CD4-positive, alpha-beta T cell (primary cell): ENCODE measurements around the gene SYNE1. TPM values are rescaled to one million over a fixed set of nuclear protein-coding genes. Genes with fewer than 3 reads are reported as not detected.

ENCODE experiments used
- ATAC-seq: fragments of 200-7000 bp; cut with Tn5 transposase; one replicate; pipeline ENCODE4 v1.10.0; 2022; ENCODE audit warnings: mild to moderate bottlenecking; ENCODE audit not compliant: poor library complexity
- CTCF ChIA-PET: fragments of 350-600 bp; sonication (Branson Sonifier 250); formaldehyde crosslinking; loops from one replicate; lab custom pipeline; 2021; ENCODE audit warnings: antibody characterized with exemption, inconsistent platforms; lab: Charles Lee
- POLR2A ChIA-PET: fragments of 350-600 bp; sonication (Branson Sonifier 250); formaldehyde crosslinking; loops from one replicate; lab custom pipeline; 2021; ENCODE audit warnings: antibody characterized with exemption, inconsistent platforms; lab: Charles Lee
- DNase-seq, 14 experiments: peaks; one replicate each; pipeline ENCODE4 v3.0.0-alpha.2; 2013 to 2020; ENCODE audit warnings: mixed read lengths in 2 of 14
- H3K27ac ChIP-seq, 2 donors: one replicate each; pipeline versions ENCODE4 v1.5.1 to v1.7.0; 2013; ENCODE audit warnings: low read length in 2 of 2, low read depth in 1 of 2, mild to moderate bottlenecking in 1 of 2
- H3K27me3 ChIP-seq, 2 experiments: 1 replicate in 1 of 2; 2 replicates in 1 of 2; pipeline versions ENCODE4 v1.6.1 to v1.7.0; 2013; ENCODE audit warnings: low read length in 2 of 2, control low read depth in 1 of 2, mild to moderate bottlenecking in 1 of 2, moderate library complexity in 1 of 2; ENCODE audit not compliant: insufficient read depth in 2 of 2, control insufficient read depth in 1 of 2
- H3K36me3 ChIP-seq: one replicate; pipeline ENCODE4 v1.6.1; 2013; ENCODE audit warnings: low read length, control low read depth; ENCODE audit not compliant: insufficient read depth
- H3K4me1 ChIP-seq: one replicate; pipeline ENCODE4 v1.6.1; 2013; ENCODE audit warnings: low read length, control low read depth; ENCODE audit not compliant: insufficient read depth
- H3K4me3 ChIP-seq: one replicate; pipeline ENCODE4 v1.5.1; 2013; ENCODE audit warnings: mild to moderate bottlenecking, low read length, moderate library complexity
- H3K9me3 ChIP-seq, 2 experiments: 1 replicate in 1 of 2; 2 replicates in 1 of 2; pipeline versions ENCODE4 v1.6.1 to v1.7.0; 2013; ENCODE audit warnings: low read length in 2 of 2, mild to moderate bottlenecking in 2 of 2, control low read depth in 1 of 2, moderate library complexity in 1 of 2; ENCODE audit not compliant: control insufficient read depth in 1 of 2, insufficient read depth in 1 of 2
- H3K27ac Mint-ChIP-seq: one replicate; pipeline ENCODE4 v1.8.0; 2020; ENCODE audit warnings: mixed read lengths
- H3K27me3 Mint-ChIP-seq: one replicate; pipeline ENCODE4 v1.8.0; 2021; ENCODE audit warnings: mixed read lengths
- H3K36me3 Mint-ChIP-seq: one replicate; pipeline ENCODE4 v1.8.0; 2021; ENCODE audit warnings: low read depth, mixed read lengths
- H3K4me1 Mint-ChIP-seq: one replicate; pipeline ENCODE4 v1.8.0; 2021; ENCODE audit warnings: low read depth, mixed read lengths
- H3K4me3 Mint-ChIP-seq: one replicate; pipeline ENCODE4 v1.8.0; 2020; ENCODE audit warnings: mild to moderate bottlenecking, mixed read lengths
- H3K9me3 Mint-ChIP-seq: one replicate; pipeline ENCODE4 v1.8.0; 2020; ENCODE audit warnings: mixed read lengths
- CTCF ChIP-seq: fragments of 200-600 bp; IDR thresholded peaks from one replicate; pipeline ENCODE4 v1.8.0; 2022; ENCODE audit warnings: antibody characterized with exemption, mild to moderate bottlenecking
- intact Hi-C, 2 experiments: fragments of 100-400 bp; cut with DNase I in 1 of 2; cut with micrococcal nuclease in 1 of 2; formaldehyde crosslinking; loops; one replicate each; pipeline versions ENCODE4 v1.15.1 to v1.9.0; 2023 to 2025; cut with DNase I, micrococcal nuclease
- total RNA-seq, 174 experiments: library from RNA in 2 of 174; stranded (reverse) in 2 of 174; gene quantifications; one replicate each; pipeline ENCODE4 v1.2.3 and lab custom pipeline; 2021 to 2026

SYNE1 gene
- total RNA-seq, 2 experiments from 2014 or later = 94.9 to 108 TPM

GRCh38 chr6:152268846-152269442, 368.2 kb downstream of the SYNE1 start:
- DNase-seq (no peak), ATAC-seq (no peak)
- Mint-ChIP-seq H3K27ac (no peak overlapping the region), H3K27me3 (no peaks in the 10 kb centered on the region), H3K36me3 (peaks cover 87% of the 10 kb centered on the region), H3K4me1 (no peaks in the 10 kb centered on the region), H3K4me3 (no peak overlapping the region), H3K9me3 (no peaks in the 10 kb centered on the region)
- intact Hi-C loops = loop anchor here (2.0 to 5.0 kb wide), 6 partner anchors 132 to 1377 kb away; no protein-coding TSS in a partner anchor
- POLR2A ChIA-PET = no interaction called here
- H3K27ac ChIP-seq = no peak overlapping the region
- no peak overlapping the region for H3K4me3 ChIP-seq
- peaks cover 71% of the 10 kb centered on the region for H3K36me3 ChIP-seq
- no peaks in the 10 kb centered on the region for H3K27me3 ChIP-seq
- no peak for TF ChIP-seq CTCF
- H3K9me3 ChIP-seq = peaks cover 6 to 11% of the 10 kb centered on the region in 2 experiments
- CTCF ChIA-PET = no interaction called here
- H3K4me1 ChIP-seq = no peaks in the 10 kb centered on the region

GRCh38 chr6:152267967-152268845, 369.0 kb downstream of the SYNE1 start:
- Histone ChIP-seq H3K4me3 (no peak overlapping the region), H3K36me3 (peaks cover 73% of the 10 kb centered on the region), H3K9me3 (peaks cover 13 to 18% of the 10 kb centered on the region in 2 experiments), H3K27ac (no peak overlapping the region), H3K4me1 (no peaks in the 10 kb centered on the region), H3K27me3 (no peaks in the 10 kb centered on the region)
- TF ChIP-seq CTCF = peak; percentile 87
- Mint-ChIP-seq H3K36me3 (peaks cover 90% of the 10 kb centered on the region), H3K9me3 (no peaks in the 10 kb centered on the region), H3K27ac (no peak overlapping the region), H3K4me1 (no peaks in the 10 kb centered on the region), H3K27me3 (no peaks in the 10 kb centered on the region), H3K4me3 (no peak overlapping the region)
- CTCF ChIA-PET = interaction anchor here (0.7 kb wide), 1 partner anchor 142 kb away, joined by 3 read pairs; no protein-coding TSS in a partner anchor
- intact Hi-C loops = loop anchor here (2.0 to 5.0 kb wide), 6 partner anchors 131 to 1376 kb away; no protein-coding TSS in a partner anchor
- DNase-seq (peak in 7 of 14 experiments; percentile 4 to 49 (median 38)), ATAC-seq (no peak)
- POLR2A ChIA-PET = no interaction called here

- intact Hi-C loops = loop anchor here (5.0 kb wide), 2 partner anchors 128 to 1373 kb away; no protein-coding TSS in a partner anchor
- Histone ChIP-seq H3K36me3 (peaks cover 78% of the 10 kb centered on the region), H3K9me3 (peaks cover 17 to 20% of the 10 kb centered on the region in 2 experiments), H3K27ac (no peak overlapping the region), H3K4me3 (no peak overlapping the region), H3K27me3 (no peaks in the 10 kb centered on the region), H3K4me1 (no peaks in the 10 kb centered on the region)
- CTCF ChIA-PET = interaction anchor here (0.6 kb wide), 1 partner anchor 248 kb away, joined by 3 read pairs; no protein-coding TSS in a partner anchor
- Mint-ChIP-seq H3K4me3 (no peak overlapping the region), H3K4me1 (no peaks in the 10 kb centered on the region), H3K27me3 (no peaks in the 10 kb centered on the region), H3K27ac (no peak overlapping the region), H3K36me3 (peaks cover 92% of the 10 kb centered on the region), H3K9me3 (peaks cover 5% of the 10 kb centered on the region)
- DNase-seq (no peak), ATAC-seq (no peak)
- no peak for TF ChIP-seq CTCF
- POLR2A ChIA-PET = no interaction called here
Measured at GRCh38 chr6:152265651-152266050, 371.5 kb downstream of the SYNE1 start.
